K562 (cell line): ENCODE measurements around the gene CACNB2. TPM values are rescaled to one million over a fixed set of nuclear protein-coding genes. Genes with fewer than 3 reads are reported as not detected.

Experiments
- ATAC-seq: fragments of 200-7000 bp; cut with Tn5 transposase; 3 replicates; pipeline ENCODE4 v1.9.1; 2020; ENCODE audit warnings: moderate library complexity
- BruUV-seq: library from RNA; stranded (reverse); fragments of 400-500 nt; replicated peaks from 2 replicates; lab custom pipeline; 2021; lab: Mats Ljungman, UMichigan
- CTCF ChIA-PET: fragments of 300-600 bp; formaldehyde crosslinking; extraction: SDS; loops from one replicate; lab custom pipeline; 2021; ENCODE audit warnings: low intra/inter-chr PET ratio; lab: Yijun Ruan, JAX
- POLR2A ChIA-PET: fragments of 300-600, 350-650 bp; sonication (Branson Sonifier 250); formaldehyde crosslinking; extraction: SDS; loops from one replicate; lab custom pipeline; 2021; ENCODE audit warnings: antibody characterized with exemption, inconsistent platforms; lab: Yijun Ruan, JAX
- DNase-seq, 4 experiments: peaks; one replicate each; pipeline versions ENCODE4 v3.0.0 to v3.0.0-alpha.2; 2011 to 2018; ENCODE audit warnings: low spot score in 3 of 4, mixed read lengths in 3 of 4; ENCODE audit errors: extremely low read depth in 1 of 4
- FAIRE-seq: peaks from 2 replicates; lab custom pipeline; 2011; peaks lifted over from hg19 to GRCh38; lab: Jason Lieb, UNC
- H2AFZ ChIP-seq: 2 replicates; pipeline ENCODE4 v1.6.0; 2011; ENCODE audit warnings: low read depth, low read length, control low read depth, inconsistent platforms
- H3K27ac ChIP-seq: fragments of 200-600 bp; 3 replicates; pipeline ENCODE4 v1.8.0; 2011; ENCODE audit warnings: low read depth, mild to moderate bottlenecking, control low read depth, inconsistent platforms, low read length, moderate library complexity, mixed read lengths; ENCODE audit errors: extremely low read depth
- H3K27me3 ChIP-seq, 2 experiments: fragments of 300-600 bp in 1 of 2; 2 replicates in 1 of 2; 3 replicates in 1 of 2; pipeline versions ENCODE4 v1.6.0 to v1.8.0; 2011; ENCODE audit warnings: inconsistent platforms in 2 of 2, low read length in 2 of 2, mild to moderate bottlenecking in 1 of 2, mixed read lengths in 1 of 2, moderate library complexity in 1 of 2; ENCODE audit not compliant: control insufficient read depth in 2 of 2, insufficient read depth in 2 of 2
- H3K36me3 ChIP-seq: fragments of 300-600 bp; 3 replicates; pipeline ENCODE4 v1.8.0; 2011; ENCODE audit warnings: mild to moderate bottlenecking, low read length, inconsistent platforms; ENCODE audit not compliant: control insufficient read depth, insufficient read depth
- H3K4me1 ChIP-seq, 2 experiments: fragments of 200-600 bp in 1 of 2; replicated peaks in 1 of 2; 2 replicates in 1 of 2; 3 replicates in 1 of 2; pipeline versions ENCODE4 v1.5.1 to v1.8.0; 2011; ENCODE audit warnings: inconsistent platforms in 2 of 2, low read length in 2 of 2, mild to moderate bottlenecking in 1 of 2, mixed read lengths in 1 of 2, moderate library complexity in 1 of 2; ENCODE audit not compliant: control insufficient read depth in 2 of 2, insufficient read depth in 2 of 2
- H3K4me2 ChIP-seq: 2 replicates; pipeline ENCODE4 v1.6.1; 2011; ENCODE audit warnings: low read length, control low read depth, inconsistent platforms, mixed read lengths; ENCODE audit not compliant: insufficient read depth
- H3K4me3 ChIP-seq: fragments of 200-600 bp; sonication (generic), shearing (Covaris generic); 2 replicates; pipeline ENCODE4 v1.5.1; 2016; ENCODE audit warnings: control low read depth, inconsistent platforms
- H3K79me2 ChIP-seq: fragments of 200-600 bp; 3 replicates; pipeline ENCODE4 v1.8.0; 2011; ENCODE audit warnings: low read length, inconsistent platforms; ENCODE audit not compliant: control insufficient read depth, insufficient read depth
- H3K9ac ChIP-seq, 2 experiments: 2 replicates each; pipeline versions ENCODE4 v1.6.0 to v1.6.1; 2011; ENCODE audit warnings: low read depth in 2 of 2, low read length in 2 of 2, control low read depth in 1 of 2, inconsistent platforms in 1 of 2, mild to moderate bottlenecking in 1 of 2, mixed read lengths in 1 of 2; ENCODE audit not compliant: insufficient read depth in 1 of 2
- H3K9me1 ChIP-seq: one replicate; pipeline ENCODE4 v1.6.0; 2011; ENCODE audit warnings: inconsistent platforms, mild to moderate bottlenecking, low read length, moderate library complexity; ENCODE audit not compliant: control insufficient read depth, insufficient read depth
- H3K9me3 ChIP-seq: replicated peaks from 2 replicates; pipeline ENCODE4 v1.5.1; 2011; ENCODE audit warnings: low read depth, low read length, inconsistent platforms; ENCODE audit not compliant: control insufficient read depth, insufficient read depth
- H4K20me1 ChIP-seq: replicated peaks from 2 replicates; pipeline ENCODE4 v1.6.1; 2011; ENCODE audit warnings: low read length, inconsistent platforms, mixed read lengths; ENCODE audit not compliant: control insufficient read depth, insufficient read depth
- CEBPG ChIP-seq, 3 experiments: fragments of 200-800 bp in 1 of 3; sonication (Bioruptor generic) in 1 of 3; sonication (generic) in 1 of 3; formaldehyde crosslinking in 1 of 3; IDR thresholded peaks in 2 of 3; conservative IDR thresholded peaks in 1 of 3; 2 replicates each; pipeline versions ENCODE4 v1.6.1 to v1.8.0; 2016 to 2022; ENCODE audit warnings: missing compliant biosample characterization in 2 of 3, missing genetic modification characterization in 2 of 3, mild to moderate bottlenecking in 1 of 3, missing genetic modification reagents in 1 of 3
- EWSR1 ChIP-seq: fragments of 450-650 bp; IDR thresholded peaks from 2 replicates; pipeline ENCODE4 v1.6.1; 2018; ENCODE audit warnings: borderline replicate concordance, mild to moderate bottlenecking, low read depth, moderate library complexity; ENCODE audit not compliant: partially characterized antibody
- NFIX ChIP-seq: fragments of 250-450 bp; sonication (Bioruptor Pico); IDR thresholded peaks from 2 replicates; pipeline ENCODE4 v1.4.0; 2020; ENCODE audit warnings: low read depth, mild to moderate bottlenecking, moderate library complexity
- SP2 ChIP-seq: IDR thresholded peaks from 2 replicates; pipeline ENCODE4 v1.6.1; 2011; ENCODE audit warnings: mild to moderate bottlenecking, low read depth, low read length, moderate library complexity; ENCODE audit not compliant: poor library complexity, severe bottlenecking; ENCODE audit errors: extremely low read depth
- U2AF2 ChIP-seq: fragments of 200-400 bp; formaldehyde crosslinking; optimal IDR thresholded peaks from 2 replicates; pipeline ENCODE3; 2017; ENCODE audit warnings: low read depth, mild to moderate bottlenecking, low read length
- WGBS: fragments of 100-300 bp; shearing (Covaris generic); methylation state at CpG from one replicate; pipeline ENCODE4 v1.1.6; 2016; ENCODE audit warnings: low coverage, mixed read lengths; ENCODE audit not compliant: insufficient coverage; ENCODE audit errors: missing lambda C conversion rate; 5-methylcytosine and 5-hydroxymethylcytosine counted together
- in situ Hi-C: fragments of 300-500 bp; cut with MboI; formaldehyde crosslinking; loops from 4 replicates; pipeline ENCODE4 v1.15.0; 2018; ENCODE audit warnings: inconsistent platforms, mixed read lengths
- intact Hi-C: fragments of 100-400 bp; cut with micrococcal nuclease; formaldehyde crosslinking; loops from 2 replicates; pipeline ENCODE4 v1.14.2; 2022
- polyA plus RNA-seq, 8 experiments: library from polyadenylated mRNA; depleted of rRNA in 4 of 8; stranded (reverse) in 5 of 8; unstranded in 3 of 8; fragments of >200 nt; fragmentation: Nextera tagmentation in 2 of 8; fragmentation: Illumina TruSeq in 1 of 8; extraction: Ambion mirVana in 2 of 8; extraction: Trizol in 1 of 8; gene quantifications; 2 replicates each; pipeline versions ENCODE4 v1.2.1 to v1.2.3, GENCODE V29; 2011 to 2014; ENCODE audit warnings: inconsistent platforms in 1 of 8, missing spikeins in 1 of 8
- total RNA-seq, 7 experiments: library from RNA; depleted of rRNA in 6 of 7; stranded (reverse); fragments of >200 nt in 6 of 7; fragmentation: Illumina TruSeq in 2 of 7; extraction: Trizol in 2 of 7; gene quantifications; 2 replicates each; pipeline versions ENCODE4 v1.2.1 to v1.2.3, GENCODE V29; 2011 to 2021; ENCODE audit warnings: low replicate concordance in 1 of 7
- TF ChIP-seq, protein P1 (sequence below): sonication (generic); formaldehyde crosslinking; IDR thresholded peaks from 2 replicates; pipeline ENCODE4 v1.8.0; 2022; ENCODE audit warnings: mild to moderate bottlenecking, missing genetic modification reagents
- TF ChIP-seq, protein P2 (sequence below): IDR thresholded peaks from 3 replicates; pipeline ENCODE4 v1.6.1; 2011; ENCODE audit warnings: borderline replicate concordance, mild to moderate bottlenecking, moderate library complexity; ENCODE audit not compliant: insufficient read length; ENCODE audit errors: extremely low read depth
- TF ChIP-seq, protein P3 (sequence below): fragments of 250-450 bp; sonication (Bioruptor Pico); IDR thresholded peaks from 2 replicates; pipeline ENCODE4 v1.4.0; 2020; ENCODE audit warnings: mild to moderate bottlenecking, moderate library complexity, borderline replicate concordance

Gene CACNB2
- total and polyA plus RNA-seq, 9 of the 15 experiments (the other 6 are each of a cell fraction or from before 2014, with no cell fraction given) = 1.8 to 2.2 TPM; not detected in 7

DNA sequence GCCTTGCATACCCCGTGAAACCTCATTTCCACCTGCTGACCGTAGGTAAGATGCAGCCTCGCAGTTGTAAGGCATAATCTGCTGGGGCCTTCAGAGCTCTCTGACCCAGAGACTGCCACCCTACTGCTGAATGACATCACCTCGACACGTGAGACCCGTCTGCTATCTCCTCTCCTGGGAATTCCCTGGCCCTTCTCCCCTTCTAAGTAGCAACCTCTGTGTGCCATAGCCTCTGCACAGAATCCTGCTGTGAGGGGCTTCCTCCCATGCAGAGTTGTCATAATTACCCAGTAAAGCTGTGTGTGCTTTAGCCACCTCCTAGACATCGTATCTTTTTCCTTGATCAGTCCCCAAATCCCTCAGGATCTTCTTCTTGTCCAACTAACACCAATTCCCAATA, 106.7 kb downstream of the CACNB2 start:
- Histone ChIP-seq H3K4me1 (no peaks in the 10 kb centered on the region), H3K27me3 (no peaks in the 10 kb centered on the region), H2AFZ (no peak overlapping the region), H4K20me1 (no peaks in the 10 kb centered on the region), H3K79me2 (no peaks in the 10 kb centered on the region), H3K9ac (no peak overlapping the region), H3K4me2 (no peak overlapping the region), H3K27ac (no peak overlapping the region), H3K4me3 (no peak overlapping the region), H3K36me3 (no peaks in the 10 kb centered on the region), H3K9me1 (no peaks in the 10 kb centered on the region), H3K9me3 (no peaks in the 10 kb centered on the region)
- TF ChIP-seq U2AF2 (no peak), NFIX (CRISPR knock-in tag) (no peak), SP2 (no peak), EWSR1 (no peak), CEBPG (CRISPR knock-in tag; IDR thresholded peaks at IDR 0.05) (no peak), CEBPG (tag; conservative IDR thresholded peaks at IDR 0.05 in 1 of 2, IDR thresholded peaks at IDR 0.05 in 1 of 2) (no peak)
- TF ChIP-seq, protein P1, sequence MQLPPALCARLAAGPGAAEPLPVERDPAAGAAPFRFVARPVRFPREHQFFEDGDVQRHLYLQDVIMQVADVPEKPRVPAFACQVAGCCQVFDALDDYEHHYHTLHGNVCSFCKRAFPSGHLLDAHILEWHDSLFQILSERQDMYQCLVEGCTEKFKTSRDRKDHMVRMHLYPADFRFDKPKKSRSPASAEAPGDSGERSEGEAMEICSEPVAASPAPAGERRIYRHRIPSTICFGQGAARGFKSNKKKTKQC (CRISPR knock-in tag) = no peak
- TF ChIP-seq, protein P2, sequence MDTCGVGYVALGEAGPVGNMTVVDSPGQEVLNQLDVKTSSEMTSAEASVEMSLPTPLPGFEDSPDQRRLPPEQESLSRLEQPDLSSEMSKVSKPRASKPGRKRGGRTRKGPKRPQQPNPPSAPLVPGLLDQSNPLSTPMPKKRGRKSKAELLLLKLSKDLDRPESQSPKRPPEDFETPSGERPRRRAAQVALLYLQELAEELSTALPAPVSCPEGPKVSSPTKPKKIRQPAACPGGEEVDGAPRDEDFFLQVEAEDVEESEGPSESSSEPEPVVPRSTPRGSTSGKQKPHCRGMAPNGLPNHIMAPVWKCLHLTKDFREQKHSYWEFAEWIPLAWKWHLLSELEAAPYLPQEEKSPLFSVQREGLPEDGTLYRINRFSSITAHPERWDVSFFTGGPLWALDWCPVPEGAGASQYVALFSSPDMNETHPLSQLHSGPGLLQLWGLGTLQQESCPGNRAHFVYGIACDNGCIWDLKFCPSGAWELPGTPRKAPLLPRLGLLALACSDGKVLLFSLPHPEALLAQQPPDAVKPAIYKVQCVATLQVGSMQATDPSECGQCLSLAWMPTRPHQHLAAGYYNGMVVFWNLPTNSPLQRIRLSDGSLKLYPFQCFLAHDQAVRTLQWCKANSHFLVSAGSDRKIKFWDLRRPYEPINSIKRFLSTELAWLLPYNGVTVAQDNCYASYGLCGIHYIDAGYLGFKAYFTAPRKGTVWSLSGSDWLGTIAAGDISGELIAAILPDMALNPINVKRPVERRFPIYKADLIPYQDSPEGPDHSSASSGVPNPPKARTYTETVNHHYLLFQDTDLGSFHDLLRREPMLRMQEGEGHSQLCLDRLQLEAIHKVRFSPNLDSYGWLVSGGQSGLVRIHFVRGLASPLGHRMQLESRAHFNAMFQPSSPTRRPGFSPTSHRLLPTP = no peak
- TF ChIP-seq, protein P3, sequence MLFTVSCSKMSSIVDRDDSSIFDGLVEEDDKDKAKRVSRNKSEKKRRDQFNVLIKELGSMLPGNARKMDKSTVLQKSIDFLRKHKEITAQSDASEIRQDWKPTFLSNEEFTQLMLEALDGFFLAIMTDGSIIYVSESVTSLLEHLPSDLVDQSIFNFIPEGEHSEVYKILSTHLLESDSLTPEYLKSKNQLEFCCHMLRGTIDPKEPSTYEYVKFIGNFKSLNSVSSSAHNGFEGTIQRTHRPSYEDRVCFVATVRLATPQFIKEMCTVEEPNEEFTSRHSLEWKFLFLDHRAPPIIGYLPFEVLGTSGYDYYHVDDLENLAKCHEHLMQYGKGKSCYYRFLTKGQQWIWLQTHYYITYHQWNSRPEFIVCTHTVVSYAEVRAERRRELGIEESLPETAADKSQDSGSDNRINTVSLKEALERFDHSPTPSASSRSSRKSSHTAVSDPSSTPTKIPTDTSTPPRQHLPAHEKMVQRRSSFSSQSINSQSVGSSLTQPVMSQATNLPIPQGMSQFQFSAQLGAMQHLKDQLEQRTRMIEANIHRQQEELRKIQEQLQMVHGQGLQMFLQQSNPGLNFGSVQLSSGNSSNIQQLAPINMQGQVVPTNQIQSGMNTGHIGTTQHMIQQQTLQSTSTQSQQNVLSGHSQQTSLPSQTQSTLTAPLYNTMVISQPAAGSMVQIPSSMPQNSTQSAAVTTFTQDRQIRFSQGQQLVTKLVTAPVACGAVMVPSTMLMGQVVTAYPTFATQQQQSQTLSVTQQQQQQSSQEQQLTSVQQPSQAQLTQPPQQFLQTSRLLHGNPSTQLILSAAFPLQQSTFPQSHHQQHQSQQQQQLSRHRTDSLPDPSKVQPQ (CRISPR knock-in tag) = no peak
- intact Hi-C loops (no loop called here), in situ Hi-C loops (loop anchor here (25.0 kb wide), 2 partner anchors 960 to 1410 kb away; no protein-coding TSS in a partner anchor)
- POLR2A ChIA-PET = no interaction called here
- CTCF ChIA-PET = no interaction called here
- ATAC-seq = no peak
- WGBS = 0% methylated on average over 7 of the region's 7 CpGs
- DNase-seq = no peak
- no TSS peak for BruUV-seq
- no peak for FAIRE-seq
